GM08714 (cell line): Measurements from ENCODE around the gene GPX1.
A peak's percentile ranks its signal among the peaks of the same experiment; 100 is the strongest.
"Not testable (repeated sequence)": the region's sequence is repeated elsewhere in the genome, so short reads cannot be mapped to it uniquely, and the experiment has no call there.

Experiments
- H3K4me3 ChIP-seq: fragments of 200-500 bp; sonication (Bioruptor generic); 2 replicates; pipeline ENCODE4 v1.5.1; 2014; ENCODE audit warnings: mild to moderate bottlenecking, low read length, inconsistent platforms
- ZNF274 ChIP-seq: IDR thresholded peaks from 2 replicates; pipeline ENCODE4 v1.6.1; 2012; ENCODE audit warnings: mild to moderate bottlenecking, low read depth, low read length

The GPX1 gene

GRCh38 chr3:49343163-49343562 is 15.0 kb downstream of the GPX1 start:
- no peak overlapping the region for H3K4me3 ChIP-seq
- TF ChIP-seq ZNF274: no peak

- no peak overlapping the region for H3K4me3 ChIP-seq
- no peak for TF ChIP-seq ZNF274
Measured at GRCh38 chr3:49341996-49342395, 16.2 kb downstream of the GPX1 start.

- TF ChIP-seq ZNF274: no peak
- peak within 1 kb of the TSS; percentile 91 for H3K4me3 ChIP-seq
Measured at GRCh38 chr3:49339941-49340800, 18.0 kb downstream of the GPX1 start, which contains the start of gene USP4. Gene USP4 (minus strand): TSS chr3:49340053. CDS start chr3:49340024, 29 bp downstream.

GRCh38 chr3:49339581-49339940 is 18.6 kb downstream of the GPX1 start:
- peak overlapping the region; percentile 91 for H3K4me3 ChIP-seq
- no peak for TF ChIP-seq ZNF274

- H3K4me3 ChIP-seq: no peak overlapping the region
- no peak for TF ChIP-seq ZNF274
Measured at GRCh38 chr3:49333916-49334633, 24.1 kb downstream of the GPX1 start.

DNA sequence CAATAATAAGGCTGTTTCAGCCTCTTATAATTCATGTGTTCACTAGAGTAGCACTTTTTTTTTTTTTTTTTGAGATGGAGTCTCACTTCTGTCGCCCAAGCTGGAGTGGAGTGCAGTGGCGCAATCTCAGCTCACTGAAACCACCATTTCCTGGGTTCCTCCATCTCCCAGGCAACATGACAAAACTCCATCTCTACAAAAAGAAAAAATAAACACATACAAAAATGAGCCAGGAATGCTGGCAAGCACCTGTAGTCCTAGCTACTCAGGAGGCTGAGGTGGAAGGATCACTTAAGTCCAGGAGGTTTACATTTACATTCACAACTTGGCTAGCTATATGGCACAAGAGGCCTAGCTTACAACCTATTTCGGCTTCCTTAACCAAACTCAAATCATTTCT is 25.1 kb downstream of the GPX1 start:
- TF ChIP-seq ZNF274: no peak
- no peak overlapping the region for H3K4me3 ChIP-seq

DNA sequence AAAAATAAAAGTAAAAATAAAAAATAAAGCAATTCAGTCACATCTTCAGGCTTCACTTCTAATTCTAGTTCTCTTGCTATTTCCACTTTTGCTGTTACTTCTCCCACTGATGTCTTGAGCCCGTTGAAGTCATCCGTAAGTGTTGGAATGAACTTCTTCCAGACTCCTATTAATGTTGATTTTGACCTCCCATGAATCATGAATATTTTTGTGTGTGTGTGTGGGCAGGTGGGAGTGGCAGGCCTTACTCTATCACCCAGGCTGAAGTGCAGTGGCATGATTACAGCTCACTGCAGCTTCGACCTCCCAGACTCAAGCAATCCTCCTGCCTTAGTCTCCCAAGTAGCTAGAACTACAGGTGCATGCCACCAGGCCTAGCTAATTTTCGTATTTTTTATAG is 29.0 kb downstream of the GPX1 start:
- TF ChIP-seq ZNF274: no peak
- no peak overlapping the region for H3K4me3 ChIP-seq

DNA sequence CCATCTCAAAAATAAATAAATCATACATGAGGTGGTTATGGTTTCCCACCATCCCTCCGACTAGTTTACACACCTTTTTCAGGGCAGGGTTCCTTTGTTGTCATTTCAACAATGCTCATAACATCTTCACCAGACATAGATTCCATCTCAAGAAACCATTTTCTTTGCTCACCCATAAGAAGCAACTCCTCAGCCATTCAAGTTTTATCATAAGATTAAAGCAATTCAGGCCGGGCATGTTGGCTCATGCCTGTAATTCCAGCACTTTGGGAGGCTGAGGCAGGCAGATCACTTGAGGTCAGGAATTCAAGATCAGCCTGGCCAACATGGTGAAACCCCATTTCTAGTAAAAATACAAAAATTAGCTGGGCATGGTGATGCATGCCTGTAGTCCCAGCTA is 29.8 kb downstream of the GPX1 start:
- H3K4me3 ChIP-seq: not testable (repeated sequence)

DNA sequence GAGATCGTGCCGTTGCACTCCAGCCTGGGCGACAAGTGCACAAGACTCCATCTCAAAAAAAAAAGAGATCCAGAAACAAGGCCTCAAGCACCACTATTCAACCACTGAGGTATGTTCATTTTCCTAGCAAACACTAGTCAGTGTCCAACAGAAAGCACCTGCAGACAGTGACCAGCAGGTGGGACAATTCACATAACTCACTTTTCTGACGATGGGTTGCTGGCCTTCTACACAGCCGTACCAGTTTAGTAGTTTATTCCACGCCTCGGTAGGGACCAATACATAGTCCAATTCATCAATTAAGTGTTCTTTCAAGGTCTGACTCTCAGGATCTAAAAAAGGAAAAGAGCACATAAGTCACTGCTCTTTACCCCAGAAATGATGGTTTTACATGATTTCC is 30.7 kb downstream of the GPX1 start:
- H3K4me3 ChIP-seq: no peak overlapping the region
- TF ChIP-seq ZNF274: no peak

DNA sequence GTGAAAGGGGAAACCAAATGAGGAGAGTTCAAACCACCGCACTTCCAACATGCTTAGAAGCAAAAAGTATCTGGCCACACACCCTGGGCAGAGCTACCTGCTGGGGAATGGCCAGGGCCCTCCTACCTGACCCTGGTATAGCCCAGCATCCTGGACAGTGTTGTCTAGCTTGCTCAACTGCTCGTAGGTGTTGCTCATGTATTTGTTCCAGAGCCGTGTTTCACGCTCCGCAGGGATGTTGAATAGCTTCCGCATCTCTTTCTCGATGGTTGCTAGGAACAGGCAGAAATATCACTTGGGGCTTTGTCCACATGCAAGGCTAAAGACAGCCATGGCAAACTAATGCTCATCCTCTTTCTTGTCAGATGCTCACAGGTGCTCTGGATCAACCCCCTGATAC is 33.4 kb downstream of the GPX1 start:
- TF ChIP-seq ZNF274: no peak
- no peak overlapping the region for H3K4me3 ChIP-seq

DNA sequence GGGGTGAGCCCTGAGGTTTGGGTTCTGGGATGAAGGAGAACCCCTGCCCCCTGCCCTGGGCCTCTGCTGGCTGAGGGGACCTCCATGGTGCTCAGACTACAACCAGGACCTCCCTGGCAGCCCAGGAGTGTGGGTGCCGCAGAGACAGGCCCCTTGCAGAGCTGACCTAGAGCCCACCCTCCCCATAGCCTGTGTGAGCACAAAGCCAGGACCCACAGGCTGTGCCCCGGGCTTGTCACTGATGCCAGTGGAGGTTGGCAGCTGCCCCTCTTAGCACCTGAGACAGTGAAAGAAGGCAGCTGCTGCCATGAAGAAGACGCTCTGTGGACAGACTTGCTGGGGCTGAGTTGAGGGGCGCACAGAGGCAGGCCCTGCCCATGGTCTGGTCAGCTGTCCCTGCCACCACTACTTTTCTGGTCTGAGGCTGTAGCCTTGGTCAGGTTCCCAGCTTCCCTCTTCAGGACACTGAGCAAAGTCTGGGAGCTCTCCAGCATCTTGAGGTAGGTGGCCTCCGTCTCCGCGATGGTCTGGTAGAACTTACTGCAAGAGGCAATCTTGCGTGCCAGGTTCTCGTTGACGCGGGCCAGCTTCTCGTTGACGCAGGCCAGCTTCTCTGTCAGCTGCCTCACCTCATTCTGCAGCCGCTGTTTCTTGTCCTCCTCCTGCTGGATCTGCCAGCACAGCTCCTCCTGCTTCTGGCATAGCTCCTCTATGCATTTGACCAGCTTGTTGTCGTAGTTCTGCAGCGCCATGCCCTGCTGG is 41.3 kb downstream of the GPX1 start:
- TF ChIP-seq ZNF274: no peak

GRCh38 chr3:49313896-49314688 is 44.1 kb downstream of the GPX1 start:
- no peak overlapping the region for H3K4me3 ChIP-seq
- no peak for TF ChIP-seq ZNF274

More for the DNA sequence above, 41.3 kb downstream of the GPX1 start:
- H3K4me3 ChIP-seq: no peak overlapping the region

- TF ChIP-seq ZNF274: no peak
- no peak overlapping the region for H3K4me3 ChIP-seq
Measured at GRCh38 chr3:49311283-49311682, 46.9 kb downstream of the GPX1 start.

- no peak overlapping the region for H3K4me3 ChIP-seq
- no peak for TF ChIP-seq ZNF274
Measured at GRCh38 chr3:49310677-49311076, 47.5 kb downstream of the GPX1 start.
